A549 (cell line): Measurements from ENCODE around the gene MEGF6. TPM values are rescaled to one million over a fixed set of nuclear protein-coding genes. Genes with fewer than 3 reads are reported as not detected.
A peak's percentile ranks its signal among the peaks of the same experiment; 100 is the strongest.

Experiments used
- ATAC-seq, 2 experiments: fragments of 200-7000 bp in 1 of 2; fragments of >200 bp in 1 of 2; cut with Nextera tagmentation in 1 of 2; cut with Tn5 transposase in 1 of 2; 3 replicates each; pipeline versions ENCODE4 v1.8.0 to v1.9.1; 2018 to 2020; ENCODE audit warnings: mild to moderate bottlenecking in 1 of 2, moderate library complexity in 1 of 2
- CTCF ChIA-PET: fragments of 300-600 bp; sonication (Branson Sonifier 250); formaldehyde crosslinking; extraction: SDS; loops from one replicate; lab custom pipeline; 2021; ENCODE audit warnings: antibody characterized with exemption, inconsistent platforms; lab: Yijun Ruan, JAX
- POLR2A ChIA-PET: fragments of 350-600 bp; formaldehyde crosslinking; extraction: SDS; loops from one replicate; lab custom pipeline; 2021; ENCODE audit warnings: antibody characterized with exemption, inconsistent platforms; lab: Yijun Ruan, JAX
- DNase-seq, 2 experiments: peaks; one replicate each; pipeline versions ENCODE4 v3.0.0 to v3.0.0-alpha.2; 2011 to 2016; ENCODE audit warnings: low read depth in 1 of 2, low spot score in 1 of 2
- FAIRE-seq: peaks from 2 replicates; lab custom pipeline; 2011; peaks lifted over from hg19 to GRCh38; lab: Jason Lieb, UNC
- H3K27ac ChIP-seq, 2 experiments: fragments of >200 bp; sonication (Bioruptor Twin); formaldehyde crosslinking; 3 replicates each; pipeline ENCODE4 v1.5.1; 2016 to 2017
- H3K4me1 ChIP-seq: fragments of >200 bp; sonication (Bioruptor Twin); formaldehyde crosslinking; 3 replicates; pipeline ENCODE4 v1.6.1; 2016
- H3K4me2 ChIP-seq: fragments of >200 bp; sonication (Bioruptor Twin); formaldehyde crosslinking; 3 replicates; pipeline ENCODE4 v1.6.1; 2016
- H3K4me3 ChIP-seq: fragments of >200 bp; sonication (Bioruptor Twin); formaldehyde crosslinking; 3 replicates; pipeline ENCODE4 v1.5.1; 2016
- H3K9me3 ChIP-seq: fragments of >200 bp; sonication (Bioruptor Twin); formaldehyde crosslinking; 3 replicates; pipeline ENCODE4 v1.6.1; 2016
- CBX2 ChIP-seq: fragments of 200-600 bp; sonication (generic); IDR thresholded peaks from 2 replicates; pipeline ENCODE4 v1.6.1; 2016; ENCODE audit warnings: low read depth, mild to moderate bottlenecking, borderline replicate concordance
- EP300 ChIP-seq, 2 experiments: fragments of >200 bp; sonication (Bioruptor Twin); formaldehyde crosslinking; IDR thresholded peaks; 2 replicates in 1 of 2; 3 replicates in 1 of 2; pipeline ENCODE4 v1.6.1; 2016 to 2017
- ESRRA ChIP-seq: fragments of 150-350 bp; IDR thresholded peaks from 2 replicates; pipeline ENCODE4 v1.6.1; 2014; ENCODE audit warnings: mild to moderate bottlenecking, low read length, borderline replicate concordance
- FOXS1 ChIP-seq: fragments of 250-450 bp; sonication (Bioruptor Pico); IDR thresholded peaks from 2 replicates; pipeline ENCODE4 v1.5.0; 2020; ENCODE audit warnings: mild to moderate bottlenecking, moderate library complexity
- HDAC2 ChIP-seq: fragments of 200-600 bp; sonication (generic); IDR thresholded peaks from 2 replicates; pipeline ENCODE4 v1.6.1; 2016
- HOXB5 ChIP-seq: fragments of 250-450 bp; sonication (Bioruptor Pico); IDR thresholded peaks from 2 replicates; pipeline ENCODE4 v1.5.0; 2020; ENCODE audit warnings: mild to moderate bottlenecking, moderate library complexity
- JUN ChIP-seq, 2 experiments: fragments of >200 bp; sonication (Bioruptor Twin); formaldehyde crosslinking; IDR thresholded peaks; 2 replicates in 1 of 2; 3 replicates in 1 of 2; pipeline ENCODE4 v1.6.1; 2016 to 2017
- JUNB ChIP-seq: fragments of >200 bp; sonication (Bioruptor Twin); formaldehyde crosslinking; IDR thresholded peaks from 2 replicates; pipeline ENCODE4 v1.6.1; 2016
- KDM5A ChIP-seq: fragments of 200-600 bp; sonication (generic); IDR thresholded peaks from 2 replicates; pipeline ENCODE4 v1.6.1; 2016; ENCODE audit warnings: antibody characterized with exemption, mild to moderate bottlenecking
- MAFK ChIP-seq: fragments of 450-650 bp; IDR thresholded peaks from 2 replicates; pipeline ENCODE4 v1.6.1; 2014; ENCODE audit not compliant: partially characterized antibody
- NR3C1 ChIP-seq: fragments of >200 bp; sonication (Bioruptor Twin); formaldehyde crosslinking; IDR thresholded peaks from 3 replicates; pipeline ENCODE4 v1.6.1; 2017
- PHF8 ChIP-seq: fragments of 200-600 bp; sonication (generic); IDR thresholded peaks from 2 replicates; pipeline ENCODE4 v1.6.1; 2016; ENCODE audit warnings: low read depth, mild to moderate bottlenecking, antibody characterized with exemption, moderate library complexity, borderline replicate concordance
- POLR2A ChIP-seq: IDR thresholded peaks from 2 replicates; pipeline ENCODE4 v1.6.1; 2012; ENCODE audit warnings: mild to moderate bottlenecking, low read length
- POLR2AphosphoS2 ChIP-seq: conservative IDR thresholded peaks from 2 replicates; pipeline ENCODE4 v1.6.1; 2012; ENCODE audit warnings: low read length, improper control_type of control experiment, inconsistent platforms
- RAD21 ChIP-seq, 2 experiments: fragments of >200 bp in 1 of 2; sonication (Bioruptor Twin) in 1 of 2; formaldehyde crosslinking in 1 of 2; IDR thresholded peaks in 1 of 2; conservative IDR thresholded peaks in 1 of 2; 2 replicates in 1 of 2; 3 replicates in 1 of 2; pipeline ENCODE4 v1.6.1; 2012 to 2018; ENCODE audit warnings: inconsistent platforms in 1 of 2
- RCOR1 ChIP-seq: fragments of 150-350 bp; IDR thresholded peaks from 2 replicates; pipeline ENCODE4 v1.6.1; 2014; ENCODE audit warnings: antibody characterized with exemption, low read length, low read depth
- SREBF2 ChIP-seq: fragments of 450-650 bp; IDR thresholded peaks from 2 replicates; pipeline ENCODE4 v1.6.1; 2014; ENCODE audit warnings: mild to moderate bottlenecking, moderate library complexity
- ZC3H11A ChIP-seq: fragments of 450-650 bp; IDR thresholded peaks from 2 replicates; pipeline ENCODE4 v1.6.1; 2014; ENCODE audit warnings: antibody characterized with exemption, mild to moderate bottlenecking
- ZFP36 ChIP-seq: fragments of 450-650 bp; IDR thresholded peaks from 2 replicates; pipeline ENCODE4 v1.6.1; 2014; ENCODE audit warnings: borderline replicate concordance; ENCODE audit not compliant: partially characterized antibody
- ZNF302 ChIP-seq: fragments of 250-450 bp; sonication (Bioruptor Pico); IDR thresholded peaks from 2 replicates; pipeline ENCODE4 v1.9.0; 2021; ENCODE audit warnings: inconsistent platforms, mild to moderate bottlenecking, moderate library complexity
- WGBS: methylation state at CpG from one replicate; pipeline ENCODE4 v1.1.6; 2017; ENCODE audit errors: missing lambda C conversion rate; 5-methylcytosine and 5-hydroxymethylcytosine counted together
- polyA plus RNA-seq, 4 experiments: library from polyadenylated mRNA; depleted of rRNA in 3 of 4; stranded (reverse); fragments of >200 nt; fragmentation: RNase III in 1 of 4; extraction: RNeasy Plus Mini Kit Qiagen cat#74134 plus additional on column Dnase treatment in 1 of 4; gene quantifications; 2 replicates in 3 of 4; 3 replicates in 1 of 4; pipeline ENCODE4 v1.2.3, GENCODE V29; 2011 to 2017
- TF ChIP-seq, protein P1 (sequence below): fragments of >200 bp; sonication (Bioruptor Twin); formaldehyde crosslinking; IDR thresholded peaks from 2 replicates; pipeline ENCODE4 v1.6.1; 2016
- TF ChIP-seq, protein P2 (sequence below): fragments of >200 bp; sonication (Bioruptor Twin); formaldehyde crosslinking; IDR thresholded peaks from 3 replicates; pipeline ENCODE4 v1.6.1; 2016
- TF ChIP-seq, protein P3 (sequence below): IDR thresholded peaks from 2 replicates; pipeline ENCODE4 v1.6.1; 2012
- TF ChIP-seq, protein P4 (sequence below): fragments of 200-600 bp; sonication (generic); IDR thresholded peaks from 2 replicates; pipeline ENCODE4 v1.6.1; 2016; ENCODE audit warnings: antibody characterized with exemption, mild to moderate bottlenecking, moderate library complexity

MEGF6 gene
- polyA plus RNA-seq, 2 of the 4 experiments (the other 2 are of a cell fraction), result 0.66 to 13.7 TPM

DNA sequence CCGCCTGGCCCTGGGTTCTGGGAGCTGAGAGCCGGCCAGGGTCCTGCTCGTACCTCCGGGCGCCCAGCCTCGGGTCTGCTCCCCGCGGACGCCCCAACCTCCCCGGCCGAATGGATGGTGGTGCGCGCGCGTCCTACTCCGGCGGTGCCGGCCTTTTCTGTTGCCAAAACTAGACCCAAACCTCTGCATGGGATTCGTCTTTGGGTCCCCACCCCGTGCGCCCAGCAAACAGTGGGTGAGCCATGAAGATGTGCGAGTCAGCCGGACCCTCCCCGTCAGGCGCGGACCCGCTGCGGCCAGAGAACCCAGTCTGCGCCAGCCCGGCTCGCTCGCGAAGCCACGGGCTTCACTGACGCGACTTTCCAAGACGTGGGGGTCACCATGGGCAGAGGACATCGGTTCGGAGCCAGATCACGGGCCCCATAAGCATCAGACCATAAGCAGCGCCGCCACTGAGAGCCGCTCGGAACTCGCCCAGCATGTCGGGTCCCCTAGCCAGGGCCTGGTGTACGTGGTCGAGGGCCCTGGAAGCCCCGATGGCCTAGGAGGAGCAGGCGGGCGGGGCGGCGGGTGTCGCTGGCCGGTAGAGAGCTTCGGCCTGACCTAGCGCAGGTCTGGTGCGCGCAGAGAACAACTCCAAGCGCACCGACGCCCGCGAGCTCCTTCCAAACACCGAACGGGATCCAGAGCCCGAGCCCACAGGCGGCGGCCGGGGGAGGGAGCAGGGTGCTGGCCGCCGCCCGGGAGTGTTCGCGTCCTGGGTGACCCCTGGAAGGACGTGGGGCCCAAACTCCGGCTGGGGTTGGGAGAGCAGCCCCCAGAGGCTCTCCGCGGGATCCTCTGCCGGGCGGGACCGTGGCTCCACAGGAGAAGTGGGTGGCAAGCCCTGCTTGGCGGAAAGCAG lies 40.0 kb upstream of the MEGF6 start:
- Histone ChIP-seq H3K4me3 (peak overlapping the region; percentile 46), H3K9me3 (no peaks in the 10 kb centered on the region), H3K27ac (peak overlapping the region in 1 of 2 experiments; percentile 69; a peak in 2 of 6 replicates), H3K4me1 (peaks cover 11% of the 10 kb centered on the region; the same call in 2 of the 3 replicates), H3K4me2 (peak overlapping the region; percentile 89)
- ChIA-PET CTCF (no interaction called here), POLR2A (no interaction called here)
- FAIRE-seq (no peak), ATAC-seq (peak in 1 of 2 experiments; percentile 13; a peak in 3 of 6 replicates), DNase-seq (peak in 1 of 2 experiments; percentile 19)
- WGBS, result 76% methylated on average over 54 of the region's 83 CpGs
- TF ChIP-seq HOXB5 (CRISPR knock-in tag) (no peak), NR3C1 (no peak), SREBF2 (no peak)

DNA sequence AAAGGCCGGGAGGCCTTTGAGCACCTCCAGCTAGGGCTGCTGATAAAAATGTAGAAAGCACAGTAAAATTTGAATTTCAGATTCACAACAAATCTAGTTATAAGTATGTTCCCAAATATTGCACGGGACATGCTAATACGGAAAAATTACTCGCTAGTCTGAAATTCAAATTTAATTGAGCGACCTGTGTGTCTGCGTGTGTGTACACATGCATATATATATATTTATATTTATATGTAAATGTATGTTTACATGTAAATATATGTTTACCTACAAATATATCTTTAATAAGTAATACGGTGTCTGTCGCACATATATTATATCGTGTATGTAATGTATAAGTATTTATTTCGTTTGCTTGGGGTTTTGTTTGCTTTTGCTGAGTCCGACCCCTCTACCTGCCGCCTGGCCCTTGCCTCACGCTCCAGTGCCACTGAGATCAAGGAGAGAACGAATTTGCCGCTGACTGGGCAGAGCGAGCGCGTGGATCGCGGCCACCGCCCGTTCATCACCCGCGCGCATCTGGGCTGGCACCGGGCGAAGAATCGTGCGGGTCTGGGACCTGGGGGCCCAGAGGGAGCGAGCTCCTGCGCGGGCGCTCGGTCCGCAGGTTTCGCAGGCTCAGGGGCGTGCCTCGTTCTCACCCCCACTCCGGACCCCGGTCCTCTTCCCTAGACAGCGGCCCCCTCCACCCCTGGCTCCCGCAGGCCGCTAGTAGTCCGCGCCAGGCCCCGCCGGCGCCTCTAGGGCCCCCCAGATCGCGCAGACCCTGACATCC lies 39.1 kb upstream of the MEGF6 start:
- ChIA-PET POLR2A (no interaction called here), CTCF (interaction anchor here (0.9 kb wide), 1 partner anchor 197 kb away, joined by 3 read pairs; no protein-coding TSS in a partner anchor)
- peak overlapping the region; percentile 93; the same call in 2 of the 3 replicates for H3K4me2 ChIP-seq
- WGBS, result 81% methylated on average over 38 of the region's 50 CpGs
- DNase-seq (no peak), FAIRE-seq (no peak), ATAC-seq (no peak)
- H3K9me3 ChIP-seq, result no peaks in the 10 kb centered on the region
- H3K27ac ChIP-seq, result no peak overlapping the region
- TF ChIP-seq MAFK, result no peak
- no peak for TF ChIP-seq POLR2AphosphoS2
- TF ChIP-seq FOXS1, result no peak
- TF ChIP-seq JUNB, result no peak
- TF ChIP-seq ZNF302 (CRISPR knock-in tag), result no peak
- TF ChIP-seq, protein P1, sequence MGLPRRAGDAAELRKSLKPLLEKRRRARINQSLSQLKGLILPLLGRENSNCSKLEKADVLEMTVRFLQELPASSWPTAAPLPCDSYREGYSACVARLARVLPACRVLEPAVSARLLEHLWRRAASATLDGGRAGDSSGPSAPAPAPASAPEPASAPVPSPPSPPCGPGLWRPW, result no peak
- no peak for TF ChIP-seq JUN (IDR thresholded peaks at IDR 0.05)
- TF ChIP-seq RCOR1, result no peak
- TF ChIP-seq ZFP36, result no peak
- TF ChIP-seq KDM5A, result no peak
- no peak for TF ChIP-seq EP300 (IDR thresholded peaks at IDR 0.05)
- TF ChIP-seq CBX2, result no peak
- TF ChIP-seq, protein P2, sequence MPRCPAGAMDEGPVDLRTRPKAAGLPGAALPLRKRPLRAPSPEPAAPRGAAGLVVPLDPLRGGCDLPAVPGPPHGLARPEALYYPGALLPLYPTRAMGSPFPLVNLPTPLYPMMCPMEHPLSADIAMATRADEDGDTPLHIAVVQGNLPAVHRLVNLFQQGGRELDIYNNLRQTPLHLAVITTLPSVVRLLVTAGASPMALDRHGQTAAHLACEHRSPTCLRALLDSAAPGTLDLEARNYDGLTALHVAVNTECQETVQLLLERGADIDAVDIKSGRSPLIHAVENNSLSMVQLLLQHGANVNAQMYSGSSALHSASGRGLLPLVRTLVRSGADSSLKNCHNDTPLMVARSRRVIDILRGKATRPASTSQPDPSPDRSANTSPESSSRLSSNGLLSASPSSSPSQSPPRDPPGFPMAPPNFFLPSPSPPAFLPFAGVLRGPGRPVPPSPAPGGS, result no peak
- TF ChIP-seq, all 56 proteins: peak for 0
- Histone ChIP-seq H3K4me3 (peak overlapping the region; percentile 96; the same call in 2 of the 3 replicates), H3K4me1 (peaks cover 11% of the 10 kb centered on the region; the same call in 2 of the 3 replicates)

DNA sequence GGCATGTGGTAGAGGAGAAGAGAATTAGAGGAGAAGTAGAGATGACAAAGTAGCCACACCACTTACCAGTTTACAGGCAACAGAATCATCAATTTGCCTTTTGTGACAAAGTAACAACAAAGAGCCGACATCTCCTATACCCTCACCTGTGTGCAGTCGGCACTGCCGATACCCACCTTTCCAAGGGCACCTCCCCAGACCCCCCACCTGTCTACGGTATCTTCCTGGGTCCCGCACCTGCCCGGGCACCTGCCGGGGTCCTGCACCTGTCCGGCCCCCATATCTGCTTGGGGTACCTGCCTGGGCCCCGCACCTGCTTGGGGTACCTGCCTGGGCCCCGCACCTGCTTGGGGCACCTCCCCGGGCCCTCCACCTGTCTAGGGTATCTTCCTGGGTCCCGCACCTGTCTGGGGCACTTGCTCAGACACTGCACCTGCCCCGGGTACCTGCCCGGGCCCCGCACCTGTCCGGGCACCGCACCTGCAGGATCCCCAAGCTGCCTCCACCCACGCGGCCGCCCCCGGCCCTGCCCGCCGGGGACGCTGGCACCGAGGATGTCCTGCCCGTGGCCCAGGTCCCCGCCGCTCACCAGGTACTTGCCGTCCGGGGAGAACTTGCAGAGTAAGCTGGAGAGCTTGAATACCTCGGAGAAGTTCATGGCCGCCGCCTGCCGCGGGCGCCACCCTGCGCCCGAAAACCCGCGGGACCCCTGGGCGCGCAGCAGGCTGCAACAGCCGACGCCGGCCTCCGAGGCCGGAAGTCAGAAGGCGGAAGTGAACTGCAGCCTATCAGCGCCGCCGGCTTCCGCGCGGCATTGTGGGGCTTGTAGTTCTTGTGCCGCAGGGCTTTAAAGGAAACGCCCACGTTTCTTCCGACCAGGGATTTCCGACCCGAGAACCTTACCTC lies 38.3 kb upstream of the MEGF6 start, which contains the start of gene WRAP73:
WRAP73 (minus strand) TSS at position 762 of the 906 bp plus-strand sequence; CDS start at position 658, 104 bp downstream.
- Histone ChIP-seq H3K9me3 (no peaks in the 10 kb centered on the region), H3K4me1 (peaks cover 11% of the 10 kb centered on the region; the same call in 2 of the 3 replicates), H3K27ac (peak within 1 kb of the TSS; percentile 78 to 89), H3K4me3 (peak within 1 kb of the TSS; percentile 96), H3K4me2 (peak within 1 kb of the TSS; percentile 93)
- FAIRE-seq, result no peak
- POLR2A ChIA-PET, result no interaction called here
- ATAC-seq, result peak; percentile 89 to 97
- CTCF ChIA-PET, result interaction anchor here (0.9 to 1.0 kb wide), 2 partner anchors 196 to 197 kb away, joined by 3 read pairs; no protein-coding TSS in a partner anchor
- under 1% methylated on average over 23 of the region's 60 CpGs for WGBS
- peak; percentile 80 to 86 for DNase-seq
- TF ChIP-seq POLR2AphosphoS2, result no peak
- peak; percentile 80; the same call in 1 of the 2 replicates for TF ChIP-seq PHF8
- TF ChIP-seq POLR2A, result peak; percentile 69
- TF ChIP-seq ZC3H11A, result no peak
- TF ChIP-seq, protein P3, sequence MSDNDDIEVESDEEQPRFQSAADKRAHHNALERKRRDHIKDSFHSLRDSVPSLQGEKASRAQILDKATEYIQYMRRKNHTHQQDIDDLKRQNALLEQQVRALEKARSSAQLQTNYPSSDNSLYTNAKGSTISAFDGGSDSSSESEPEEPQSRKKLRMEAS, result peak; percentile 59
- TF ChIP-seq, protein P4, sequence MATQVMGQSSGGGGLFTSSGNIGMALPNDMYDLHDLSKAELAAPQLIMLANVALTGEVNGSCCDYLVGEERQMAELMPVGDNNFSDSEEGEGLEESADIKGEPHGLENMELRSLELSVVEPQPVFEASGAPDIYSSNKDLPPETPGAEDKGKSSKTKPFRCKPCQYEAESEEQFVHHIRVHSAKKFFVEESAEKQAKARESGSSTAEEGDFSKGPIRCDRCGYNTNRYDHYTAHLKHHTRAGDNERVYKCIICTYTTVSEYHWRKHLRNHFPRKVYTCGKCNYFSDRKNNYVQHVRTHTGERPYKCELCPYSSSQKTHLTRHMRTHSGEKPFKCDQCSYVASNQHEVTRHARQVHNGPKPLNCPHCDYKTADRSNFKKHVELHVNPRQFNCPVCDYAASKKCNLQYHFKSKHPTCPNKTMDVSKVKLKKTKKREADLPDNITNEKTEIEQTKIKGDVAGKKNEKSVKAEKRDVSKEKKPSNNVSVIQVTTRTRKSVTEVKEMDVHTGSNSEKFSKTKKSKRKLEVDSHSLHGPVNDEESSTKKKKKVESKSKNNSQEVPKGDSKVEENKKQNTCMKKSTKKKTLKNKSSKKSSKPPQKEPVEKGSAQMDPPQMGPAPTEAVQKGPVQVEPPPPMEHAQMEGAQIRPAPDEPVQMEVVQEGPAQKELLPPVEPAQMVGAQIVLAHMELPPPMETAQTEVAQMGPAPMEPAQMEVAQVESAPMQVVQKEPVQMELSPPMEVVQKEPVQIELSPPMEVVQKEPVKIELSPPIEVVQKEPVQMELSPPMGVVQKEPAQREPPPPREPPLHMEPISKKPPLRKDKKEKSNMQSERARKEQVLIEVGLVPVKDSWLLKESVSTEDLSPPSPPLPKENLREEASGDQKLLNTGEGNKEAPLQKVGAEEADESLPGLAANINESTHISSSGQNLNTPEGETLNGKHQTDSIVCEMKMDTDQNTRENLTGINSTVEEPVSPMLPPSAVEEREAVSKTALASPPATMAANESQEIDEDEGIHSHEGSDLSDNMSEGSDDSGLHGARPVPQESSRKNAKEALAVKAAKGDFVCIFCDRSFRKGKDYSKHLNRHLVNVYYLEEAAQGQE, result 0 out of 2 replicates have a peak, but pooled peaks have one; percentile 24
- no peak for TF ChIP-seq ESRRA
- no peak for TF ChIP-seq HDAC2
- TF ChIP-seq RAD21 (conservative IDR thresholded peaks at IDR 0.05 in 1 of 2, IDR thresholded peaks at IDR 0.05 in 1 of 2), result no peak
